GM12801 (cell line): ENCODE results near the gene STK17A.

Source experiments
- CTCF ChIP-seq: IDR thresholded peaks from one replicate; pipeline ENCODE4 v1.5.1; 2011; ENCODE audit warnings: control low read depth; ENCODE audit not compliant: insufficient read length; ENCODE audit errors: extremely low read depth

STK17A gene

DNA sequence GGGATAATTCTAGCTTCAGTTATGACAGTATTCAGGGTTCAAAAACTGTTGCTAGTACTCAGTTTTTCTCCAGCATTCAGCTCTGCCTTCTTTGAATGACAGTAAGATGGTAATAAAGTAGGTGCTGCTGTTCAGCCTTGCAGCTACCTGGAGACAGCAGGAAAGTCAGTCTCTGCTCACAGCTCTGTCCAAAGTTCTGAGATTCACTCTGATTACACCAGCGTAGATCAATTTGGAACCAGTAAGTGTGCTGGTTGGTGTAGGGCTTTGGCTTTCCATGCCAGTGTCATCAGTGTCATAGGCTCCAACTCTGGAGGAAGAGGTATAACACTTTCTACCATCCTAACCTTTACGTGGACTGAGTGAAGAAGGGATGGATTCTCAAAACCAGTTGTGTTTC, 26.2 kb downstream of the STK17A start:
- no peak for TF ChIP-seq CTCF

DNA sequence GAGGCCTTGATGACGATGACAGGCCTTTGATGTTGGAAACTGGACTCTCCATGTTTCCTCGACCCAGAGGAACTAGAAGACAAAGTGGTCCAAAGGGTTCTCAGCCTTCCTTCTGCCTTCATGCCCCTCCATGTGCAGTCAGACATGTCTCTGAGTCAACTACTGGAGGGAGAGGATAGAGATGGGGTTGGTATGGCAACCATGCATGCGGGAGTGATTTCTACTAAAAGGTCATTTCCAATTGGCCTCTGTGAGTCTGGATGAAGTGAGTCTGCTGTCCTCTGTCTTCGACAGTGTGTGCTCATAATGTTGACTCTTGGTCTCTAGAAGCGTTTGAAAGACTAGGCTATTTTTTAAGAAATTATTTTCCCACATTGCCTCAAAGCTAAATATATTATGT, 29.2 kb downstream of the STK17A start:
- no peak for TF ChIP-seq CTCF

DNA sequence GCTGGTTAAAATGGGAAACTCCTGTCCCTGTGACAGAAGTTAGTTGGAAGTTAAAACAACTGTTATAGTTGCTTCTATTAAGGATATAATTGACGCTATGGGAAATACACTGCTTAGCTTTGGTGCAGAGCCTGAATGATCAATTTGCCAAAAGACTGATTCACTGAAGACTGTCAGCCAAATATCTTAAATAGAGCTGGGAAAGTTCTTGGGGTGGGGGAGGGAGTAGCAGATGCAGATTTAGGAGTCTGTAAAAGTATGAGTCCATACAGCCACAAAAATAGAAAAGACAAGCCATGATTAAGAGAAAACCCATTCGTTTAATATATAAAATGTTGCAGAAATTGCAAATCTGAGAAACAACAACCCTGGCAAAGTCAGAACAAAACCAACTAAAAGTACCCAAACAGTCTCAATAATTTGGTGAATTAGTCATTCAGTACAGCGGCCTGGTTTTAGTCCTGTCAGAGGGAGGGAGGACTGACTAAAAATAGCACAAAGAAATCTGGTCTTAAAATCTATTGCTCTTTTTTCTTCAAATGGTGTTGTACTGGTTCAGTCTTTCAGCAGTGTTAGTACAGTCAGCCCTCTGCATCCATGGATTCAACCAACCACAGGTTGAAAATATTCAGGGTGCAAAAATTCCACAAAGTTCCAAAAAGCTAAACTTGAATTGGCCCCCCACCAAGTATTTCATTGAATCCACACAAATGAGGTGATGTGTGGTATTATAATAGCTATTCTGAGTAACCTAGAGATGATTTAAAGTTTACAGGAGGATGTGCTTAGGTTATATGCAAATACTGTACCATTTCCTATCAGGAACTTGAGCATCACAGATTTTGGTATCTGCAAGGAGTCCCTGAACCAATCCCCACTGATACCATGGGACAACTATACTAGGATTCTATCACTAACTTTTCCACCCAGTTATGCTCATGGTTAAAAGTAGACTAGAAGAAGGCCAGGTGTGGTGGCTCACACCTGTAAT, 30.0 kb downstream of the STK17A start:
- TF ChIP-seq CTCF: no peak

- no peak for TF ChIP-seq CTCF
Measured at GRCh38 chr7:43615558-43616145, 32.7 kb downstream of the STK17A start.

DNA sequence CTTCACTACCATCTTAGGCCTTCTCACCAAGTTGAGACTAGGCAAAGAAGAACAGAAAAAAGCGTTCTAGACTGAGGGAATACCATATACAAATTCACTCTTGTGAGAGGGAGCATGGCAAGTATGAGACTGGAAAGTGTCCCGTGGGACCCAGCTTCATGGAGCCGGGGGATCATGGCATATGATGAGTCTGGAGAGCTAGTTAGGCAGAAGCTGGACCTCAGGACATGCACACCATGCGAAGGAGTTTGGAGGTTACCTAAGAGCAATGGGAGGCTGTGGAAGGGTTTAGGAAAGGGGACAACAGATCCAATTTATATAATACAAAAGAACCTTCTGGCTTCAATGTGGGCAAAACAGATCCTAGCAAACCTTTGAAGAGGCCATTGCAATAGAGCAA, 34.1 kb downstream of the STK17A start:
- TF ChIP-seq CTCF: no peak

- TF ChIP-seq CTCF: no peak
Measured at GRCh38 chr7:43618073-43618472, 35.2 kb downstream of the STK17A start.

DNA sequence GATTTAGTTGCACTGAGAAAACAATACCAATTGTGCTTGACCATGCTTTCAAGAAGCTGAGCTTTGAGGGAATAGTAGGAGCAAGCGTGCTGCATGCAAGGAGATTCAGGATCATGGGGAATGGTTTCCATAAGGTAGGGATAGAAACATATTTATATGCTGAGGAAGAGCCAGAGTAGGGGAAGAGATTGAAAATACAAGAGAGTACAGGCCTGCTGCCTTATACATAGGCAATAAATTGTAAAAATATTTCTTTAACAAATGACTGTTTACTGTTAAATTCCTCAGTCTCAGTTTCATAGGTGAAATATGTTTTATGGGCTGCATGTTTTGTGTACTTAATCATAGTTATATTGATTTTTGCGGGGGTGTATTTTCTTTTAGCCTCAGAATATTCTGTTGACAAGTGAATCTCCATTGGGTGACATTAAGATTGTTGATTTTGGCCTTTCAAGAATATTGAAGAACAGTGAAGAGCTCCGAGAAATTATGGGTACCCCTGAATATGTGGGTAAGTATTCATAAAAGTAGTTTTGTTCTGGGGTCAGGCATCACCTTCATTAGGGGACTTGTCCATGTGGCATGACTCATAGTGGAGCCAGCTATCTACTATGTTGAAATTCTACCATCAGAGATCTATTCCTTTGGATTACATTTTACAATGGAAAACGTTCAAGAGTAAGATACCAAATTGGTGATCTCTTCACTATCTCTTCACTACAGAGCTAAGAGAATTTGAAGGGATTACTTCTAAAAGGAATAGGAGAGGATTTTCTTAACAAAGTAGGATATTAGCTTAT, 36.5 kb downstream of the STK17A start:
- TF ChIP-seq CTCF: no peak
